Measurements from ENCODE around the gene AMOTL1.
A peak's percentile ranks its signal among the peaks of the same experiment; 100 is the strongest.

AMOTL1 gene

GRCh38 chr11:94922321-94923003 is 154.3 kb downstream of the AMOTL1 start:
- peak; percentile 83 to 84 for ATAC-seq (replicated peaks)
- Mint-ChIP-seq H3K9me3 (peaks cover 0 to 3% of the 10 kb centered on the region in 2 donors), H3K27me3 (no peaks in the 10 kb centered on the region), H3K4me3 (no peak overlapping the region), H3K27ac (no peak overlapping the region), H3K36me3 (no peaks in the 10 kb centered on the region), H3K4me1 (peaks cover 23 to 37% of the 10 kb centered on the region in 2 donors)
- DNase-seq, result no peak

DNA sequence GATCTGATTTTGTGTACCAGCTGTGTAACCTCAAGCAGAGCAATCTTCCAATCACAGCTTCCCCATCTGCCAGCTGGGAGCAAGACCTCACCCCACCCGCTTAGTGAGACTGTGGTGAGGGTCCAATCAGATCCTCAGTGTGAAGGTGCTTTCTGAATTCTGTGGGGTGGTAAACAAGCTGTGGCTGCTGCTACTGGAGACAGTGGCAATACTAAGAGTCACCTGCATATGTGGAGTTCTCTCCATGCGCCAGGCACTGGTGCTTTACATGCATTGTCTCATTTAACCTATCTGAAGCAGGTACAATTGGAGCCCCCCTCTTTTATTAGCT is 154.8 kb downstream of the AMOTL1 start:
- H3K27ac Mint-ChIP-seq, result no peak overlapping the region
- peak; percentile 15 to 51 for ATAC-seq (replicated peaks)
- peaks cover 0 to 3% of the 10 kb centered on the region in 2 donors for H3K9me3 Mint-ChIP-seq
- no peak for DNase-seq
- no peak overlapping the region for H3K4me3 Mint-ChIP-seq
- no peaks in the 10 kb centered on the region for H3K27me3 Mint-ChIP-seq
- H3K36me3 Mint-ChIP-seq, result no peaks in the 10 kb centered on the region
- H3K4me1 Mint-ChIP-seq, result peaks cover 23 to 37% of the 10 kb centered on the region in 2 donors

GRCh38 chr11:94924171-94924572 is 156.0 kb downstream of the AMOTL1 start:
- peaks cover 0 to 9% of the 10 kb centered on the region in 2 donors for H3K27me3 Mint-ChIP-seq
- DNase-seq (no peak), ATAC-seq (replicated peaks) (peak; percentile 19 to 25)
- peaks cover 23 to 37% of the 10 kb centered on the region in 2 donors for H3K4me1 Mint-ChIP-seq
- no peaks in the 10 kb centered on the region for H3K36me3 Mint-ChIP-seq
- H3K27ac Mint-ChIP-seq, result no peak overlapping the region
- H3K4me3 Mint-ChIP-seq, result no peak overlapping the region
- peaks cover 0 to 3% of the 10 kb centered on the region in 2 donors for H3K9me3 Mint-ChIP-seq

- Mint-ChIP-seq H3K36me3 (no peaks in the 10 kb centered on the region), H3K4me3 (no peak overlapping the region), H3K4me1 (peaks cover 23 to 37% of the 10 kb centered on the region in 2 donors), H3K9me3 (peaks cover 0 to 3% of the 10 kb centered on the region in 2 donors), H3K27ac (no peak overlapping the region), H3K27me3 (peaks cover 0 to 9% of the 10 kb centered on the region in 2 donors)
- ATAC-seq (replicated peaks), result no peak
- no peak for DNase-seq
These were observed 156.5 kb downstream of the AMOTL1 start for GRCh38 chr11:94924612-94925011.

DNA sequence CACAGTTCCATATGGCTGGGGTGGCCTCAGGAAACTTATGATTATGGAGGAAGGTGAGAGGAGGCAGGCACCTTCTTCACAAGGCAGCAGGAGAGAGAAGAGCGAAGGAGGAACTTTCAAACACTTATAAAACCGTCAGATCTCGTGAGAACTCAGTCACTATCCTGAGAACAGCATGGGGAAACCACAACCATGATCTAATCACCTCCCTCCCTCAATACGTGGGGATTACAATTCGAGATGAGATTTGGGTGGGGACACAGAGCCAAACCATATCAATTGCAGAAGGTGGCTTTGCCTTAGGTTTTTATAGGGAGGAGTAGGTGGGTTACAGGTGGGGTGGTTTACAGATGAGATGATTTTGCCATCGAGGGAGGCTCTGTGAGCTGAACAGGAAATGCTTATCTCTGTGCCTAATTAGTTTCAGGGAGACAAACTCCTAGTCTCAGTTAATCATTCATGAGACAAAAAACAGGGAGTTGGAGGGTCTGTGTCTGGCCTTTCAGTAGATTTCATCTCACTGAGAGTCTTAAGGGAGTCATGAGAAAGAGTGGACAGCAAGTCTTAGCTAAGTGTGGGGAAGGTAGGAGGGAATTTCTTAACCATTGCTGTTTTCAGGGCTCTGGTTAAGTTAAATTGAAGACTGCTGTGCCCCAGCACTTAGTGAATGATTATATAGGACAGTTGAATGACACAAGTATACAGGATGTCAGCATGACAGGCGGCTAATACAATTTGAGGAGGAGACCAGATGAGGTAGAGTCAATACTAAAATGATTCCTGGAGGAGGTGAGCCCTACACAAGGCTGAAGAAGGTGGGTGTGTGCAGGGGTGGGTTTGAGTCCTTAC is 157.5 kb downstream of the AMOTL1 start:
- no peak overlapping the region for H3K27ac Mint-ChIP-seq
- no peak for ATAC-seq (replicated peaks)
- H3K4me1 Mint-ChIP-seq, result peaks cover 23 to 37% of the 10 kb centered on the region in 2 donors
- peaks cover 0 to 9% of the 10 kb centered on the region in 2 donors for H3K27me3 Mint-ChIP-seq
- no peaks in the 10 kb centered on the region for H3K36me3 Mint-ChIP-seq
- no peak for DNase-seq
- H3K9me3 Mint-ChIP-seq, result peaks cover 0 to 3% of the 10 kb centered on the region in 2 donors
- H3K4me3 Mint-ChIP-seq, result no peak overlapping the region

- peaks cover 0 to 3% of the 10 kb centered on the region in 2 donors for H3K9me3 Mint-ChIP-seq
- no peaks in the 10 kb centered on the region for H3K36me3 Mint-ChIP-seq
- H3K27ac Mint-ChIP-seq, result no peak overlapping the region
- H3K27me3 Mint-ChIP-seq, result peaks cover 0 to 9% of the 10 kb centered on the region in 2 donors
- ATAC-seq (replicated peaks), result no peak
- no peak overlapping the region for H3K4me3 Mint-ChIP-seq
- peaks cover 23 to 37% of the 10 kb centered on the region in 2 donors for H3K4me1 Mint-ChIP-seq
- DNase-seq, result no peak
These were observed 158.1 kb downstream of the AMOTL1 start for GRCh38 chr11:94926271-94926625.

Measured in stimulated activated naive B cell treated with anti-CD40 and anti-IgM and Interleukin-4, amounts not matched to agents 10 μg/mL and 1 μg/mL and 100 μg/mL, for 72 hours (primary cell).